HepG2 (cell line): ENCODE data around the gene STX4. TPM values are rescaled to one million over a fixed set of nuclear protein-coding genes. Genes with fewer than 3 reads are reported as not detected.

Experiments
- CEBPB ChIP-seq: IDR thresholded peaks from 2 replicates; pipeline ENCODE4 v1.6.1; 2011; ENCODE audit warnings: low read depth, low read length, improper control_type of control experiment, borderline replicate concordance
- FOXO4 ChIP-seq: sonication (generic); formaldehyde crosslinking; conservative IDR thresholded peaks from 2 replicates; pipeline ENCODE4 v1.8.1; 2023; ENCODE audit warnings: missing genetic modification reagents
- GLI4 ChIP-seq: sonication (generic); formaldehyde crosslinking; IDR thresholded peaks from 2 replicates; pipeline ENCODE4 v1.5.1; 2020; ENCODE audit warnings: missing genetic modification reagents, mild to moderate bottlenecking, moderate library complexity, borderline replicate concordance
- GZF1 ChIP-seq: sonication (generic); formaldehyde crosslinking; IDR thresholded peaks from 2 replicates; pipeline ENCODE4 v1.5.1; 2020; ENCODE audit warnings: mild to moderate bottlenecking, missing genetic modification reagents
- MXD4 ChIP-seq: IDR thresholded peaks from 2 replicates; pipeline ENCODE4 v1.6.1; 2016; ENCODE audit warnings: mild to moderate bottlenecking, missing biosample characterization, missing genetic modification reagents
- POGZ ChIP-seq: sonication (generic); formaldehyde crosslinking; IDR thresholded peaks from 2 replicates; pipeline ENCODE4 v1.4.0; 2020; ENCODE audit warnings: mild to moderate bottlenecking, missing genetic modification reagents
- TOPORS ChIP-seq: sonication (generic); formaldehyde crosslinking; IDR thresholded peaks from 2 replicates; pipeline ENCODE4 v1.8.0; 2023; ENCODE audit warnings: mild to moderate bottlenecking, missing genetic modification reagents
- ZBTB25 ChIP-seq: IDR thresholded peaks from 2 replicates; pipeline ENCODE4 v1.6.1; 2018; ENCODE audit warnings: missing genetic modification reagents
- ZKSCAN5 ChIP-seq: sonication (generic); formaldehyde crosslinking; IDR thresholded peaks from 2 replicates; pipeline ENCODE4 v1.5.1; 2020; ENCODE audit warnings: mild to moderate bottlenecking, missing genetic modification reagents
- ZNF446 ChIP-seq: sonication (generic); formaldehyde crosslinking; IDR thresholded peaks from 2 replicates; pipeline ENCODE4 v1.5.0; 2020; ENCODE audit warnings: mild to moderate bottlenecking, missing genetic modification reagents
- ZNF549 ChIP-seq: sonication (generic); formaldehyde crosslinking; IDR thresholded peaks from 2 replicates; pipeline ENCODE4 v1.5.0; 2020; ENCODE audit warnings: missing genetic modification reagents
- ZNF678 ChIP-seq: sonication (generic); formaldehyde crosslinking; IDR thresholded peaks from 2 replicates; pipeline ENCODE4 v1.4.0; 2020; ENCODE audit warnings: mild to moderate bottlenecking, missing genetic modification reagents
- ZNF749 ChIP-seq: sonication (generic); formaldehyde crosslinking; IDR thresholded peaks from 2 replicates; pipeline ENCODE4 v1.8.0; 2022; ENCODE audit warnings: mild to moderate bottlenecking, missing genetic modification reagents, moderate library complexity, borderline replicate concordance
- polyA plus RNA-seq, 8 experiments: library from polyadenylated mRNA; depleted of rRNA in 3 of 8; stranded (reverse) in 7 of 8; unstranded in 1 of 8; fragments of >200 nt; fragmentation: Illumina TruSeq in 4 of 8; extraction: Trizol in 4 of 8; gene quantifications; 2 replicates each; pipeline versions ENCODE4 v1.2.1 to v1.2.3, GENCODE V29; 2011 to 2016; ENCODE audit warnings: low read depth in 4 of 8, missing spikeins in 1 of 8, mixed read lengths in 1 of 8; ENCODE audit not compliant: insufficient read depth in 1 of 8
- total RNA-seq, 5 experiments: library from RNA; depleted of rRNA; stranded (reverse); fragments of >200 nt; fragmentation: Illumina TruSeq; extraction: Trizol; gene quantifications; 2 replicates each; pipeline ENCODE4 v1.2.3, GENCODE V29; 2016; ENCODE audit warnings: low read depth in 1 of 5
- TF ChIP-seq, protein P1 (sequence below), 2 experiments: fragments of 450-650 bp in 1 of 2; sonication (generic) in 1 of 2; formaldehyde crosslinking in 1 of 2; IDR thresholded peaks; 2 replicates each; pipeline versions ENCODE4 v1.6.1 to v1.8.0; 2016 to 2022; ENCODE audit warnings: antibody characterized with exemption in 1 of 2, mild to moderate bottlenecking in 1 of 2, missing genetic modification reagents in 1 of 2
- TF ChIP-seq, protein P2 (sequence below): sonication (generic); formaldehyde crosslinking; IDR thresholded peaks from 2 replicates; pipeline ENCODE4 v1.4.0; 2020; ENCODE audit warnings: missing genetic modification reagents

STX4 gene
- total and polyA plus RNA-seq, 2 of the 13 experiments (the other 11 are each of a cell fraction or from before 2014, with no cell fraction given), result 29.2 to 34.6 TPM

DNA sequence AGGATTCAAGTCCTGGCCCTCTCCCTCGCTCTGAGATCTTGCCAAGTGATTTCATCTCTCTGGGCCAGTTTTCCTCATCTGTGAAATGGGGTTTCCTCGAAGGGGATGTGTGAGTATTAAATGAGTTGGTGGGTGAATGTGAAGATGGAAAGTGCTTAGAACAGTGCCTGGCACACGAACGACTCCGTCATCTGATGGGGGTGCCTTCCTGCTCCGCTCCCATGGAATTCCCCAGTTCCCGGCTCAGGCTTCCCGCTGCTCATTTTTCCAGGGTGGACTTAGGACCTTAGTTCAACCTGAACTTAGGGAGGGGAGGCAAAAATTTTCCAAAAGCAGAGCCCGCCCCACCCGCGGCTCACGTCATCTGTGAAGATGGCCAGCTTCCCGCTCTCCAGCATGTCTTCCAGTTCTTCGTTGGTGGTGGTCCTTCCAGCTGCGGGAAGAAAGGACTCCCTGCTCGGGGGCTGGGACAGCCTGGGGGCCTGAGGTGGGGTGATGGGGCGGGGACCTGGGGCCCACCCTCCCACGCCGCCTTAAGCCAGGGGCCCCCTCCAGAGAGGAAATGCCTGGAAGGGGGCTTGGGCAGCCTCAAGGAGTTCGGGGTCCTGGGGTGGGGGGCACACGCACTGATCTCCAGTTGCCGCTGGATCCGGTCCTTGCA lies 36.9 kb upstream of the STX4 start (continued):
- TF ChIP-seq, protein P1, sequence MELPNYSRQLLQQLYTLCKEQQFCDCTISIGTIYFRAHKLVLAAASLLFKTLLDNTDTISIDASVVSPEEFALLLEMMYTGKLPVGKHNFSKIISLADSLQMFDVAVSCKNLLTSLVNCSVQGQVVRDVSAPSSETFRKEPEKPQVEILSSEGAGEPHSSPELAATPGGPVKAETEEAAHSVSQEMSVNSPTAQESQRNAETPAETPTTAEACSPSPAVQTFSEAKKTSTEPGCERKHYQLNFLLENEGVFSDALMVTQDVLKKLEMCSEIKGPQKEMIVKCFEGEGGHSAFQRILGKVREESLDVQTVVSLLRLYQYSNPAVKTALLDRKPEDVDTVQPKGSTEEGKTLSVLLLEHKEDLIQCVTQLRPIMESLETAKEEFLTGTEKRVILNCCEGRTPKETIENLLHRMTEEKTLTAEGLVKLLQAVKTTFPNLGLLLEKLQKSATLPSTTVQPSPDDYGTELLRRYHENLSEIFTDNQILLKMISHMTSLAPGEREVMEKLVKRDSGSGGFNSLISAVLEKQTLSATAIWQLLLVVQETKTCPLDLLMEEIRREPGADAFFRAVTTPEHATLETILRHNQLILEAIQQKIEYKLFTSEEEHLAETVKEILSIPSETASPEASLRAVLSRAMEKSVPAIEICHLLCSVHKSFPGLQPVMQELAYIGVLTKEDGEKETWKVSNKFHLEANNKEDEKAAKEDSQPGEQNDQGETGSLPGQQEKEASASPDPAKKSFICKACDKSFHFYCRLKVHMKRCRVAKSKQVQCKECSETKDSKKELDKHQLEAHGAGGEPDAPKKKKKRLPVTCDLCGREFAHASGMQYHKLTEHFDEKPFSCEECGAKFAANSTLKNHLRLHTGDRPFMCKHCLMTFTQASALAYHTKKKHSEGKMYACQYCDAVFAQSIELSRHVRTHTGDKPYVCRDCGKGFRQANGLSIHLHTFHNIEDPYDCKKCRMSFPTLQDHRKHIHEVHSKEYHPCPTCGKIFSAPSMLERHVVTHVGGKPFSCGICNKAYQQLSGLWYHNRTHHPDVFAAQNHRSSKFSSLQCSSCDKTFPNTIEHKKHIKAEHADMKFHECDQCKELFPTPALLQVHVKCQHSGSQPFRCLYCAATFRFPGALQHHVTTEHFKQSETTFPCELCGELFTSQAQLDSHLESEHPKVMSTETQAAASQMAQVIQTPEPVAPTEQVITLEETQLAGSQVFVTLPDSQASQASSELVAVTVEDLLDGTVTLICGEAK (IDR thresholded peaks at IDR 0.05), result no peak
- TF ChIP-seq, protein P1 (CRISPR knock-in tag; IDR thresholded peaks at IDR 0.05), result no peak
- TF ChIP-seq TOPORS (CRISPR knock-in tag) (no peak), CEBPB (no peak), GLI4 (no peak), ZBTB25 (CRISPR knock-in tag) (0 out of 2 replicates have a peak, but pooled peaks have one; percentile 39), ZNF678 (CRISPR knock-in tag) (0 out of 2 replicates have a peak, but pooled peaks have one; percentile 3), ZNF549 (CRISPR knock-in tag) (peak; percentile 69; the same call in 1 of the 2 replicates), GZF1 (CRISPR knock-in tag) (no peak), MXD4 (no peak), ZNF749 (CRISPR knock-in tag) (no peak; the same call in 1 of the 2 replicates), ZKSCAN5 (CRISPR knock-in tag) (no peak), POGZ (CRISPR knock-in tag) (no peak), ZNF446 (CRISPR knock-in tag) (no peak), FOXO4 (CRISPR knock-in tag) (no peak)
- TF ChIP-seq, protein P2, sequence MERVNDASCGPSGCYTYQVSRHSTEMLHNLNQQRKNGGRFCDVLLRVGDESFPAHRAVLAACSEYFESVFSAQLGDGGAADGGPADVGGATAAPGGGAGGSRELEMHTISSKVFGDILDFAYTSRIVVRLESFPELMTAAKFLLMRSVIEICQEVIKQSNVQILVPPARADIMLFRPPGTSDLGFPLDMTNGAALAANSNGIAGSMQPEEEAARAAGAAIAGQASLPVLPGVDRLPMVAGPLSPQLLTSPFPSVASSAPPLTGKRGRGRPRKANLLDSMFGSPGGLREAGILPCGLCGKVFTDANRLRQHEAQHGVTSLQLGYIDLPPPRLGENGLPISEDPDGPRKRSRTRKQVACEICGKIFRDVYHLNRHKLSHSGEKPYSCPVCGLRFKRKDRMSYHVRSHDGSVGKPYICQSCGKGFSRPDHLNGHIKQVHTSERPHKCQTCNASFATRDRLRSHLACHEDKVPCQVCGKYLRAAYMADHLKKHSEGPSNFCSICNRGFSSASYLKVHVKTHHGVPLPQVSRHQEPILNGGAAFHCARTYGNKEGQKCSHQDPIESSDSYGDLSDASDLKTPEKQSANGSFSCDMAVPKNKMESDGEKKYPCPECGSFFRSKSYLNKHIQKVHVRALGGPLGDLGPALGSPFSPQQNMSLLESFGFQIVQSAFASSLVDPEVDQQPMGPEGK, result peak; percentile 92
